ENCODE data around the gene DOCK2. TPM values are rescaled to one million over a fixed set of nuclear protein-coding genes. Genes with fewer than 3 reads are reported as not detected.

The DOCK2 gene
- polyA plus RNA-seq, 2 of the 4 experiments (the other 2 are of a cell fraction), result 2.1 to 4.6 TPM

DNA sequence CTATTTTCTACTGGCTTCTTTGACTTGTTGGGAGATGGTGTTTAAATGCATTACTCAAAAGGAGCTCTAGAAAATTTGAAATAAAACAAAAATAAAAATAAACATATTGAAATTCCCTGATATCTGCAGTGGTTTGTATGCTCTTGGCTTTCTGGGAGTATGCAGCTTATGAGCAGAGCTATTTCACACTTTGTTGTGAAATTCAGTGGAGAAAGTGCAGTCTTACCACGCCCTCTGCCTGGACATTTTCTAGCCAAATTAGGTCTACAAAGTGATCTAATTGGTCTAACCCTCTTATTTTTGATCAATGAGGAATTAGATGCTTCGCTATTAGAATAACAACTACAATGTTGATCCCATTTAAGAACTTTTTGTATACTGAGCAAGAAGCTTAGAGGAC lies 276.4 kb downstream of the DOCK2 start (continued):
- TF ChIP-seq, protein P1, sequence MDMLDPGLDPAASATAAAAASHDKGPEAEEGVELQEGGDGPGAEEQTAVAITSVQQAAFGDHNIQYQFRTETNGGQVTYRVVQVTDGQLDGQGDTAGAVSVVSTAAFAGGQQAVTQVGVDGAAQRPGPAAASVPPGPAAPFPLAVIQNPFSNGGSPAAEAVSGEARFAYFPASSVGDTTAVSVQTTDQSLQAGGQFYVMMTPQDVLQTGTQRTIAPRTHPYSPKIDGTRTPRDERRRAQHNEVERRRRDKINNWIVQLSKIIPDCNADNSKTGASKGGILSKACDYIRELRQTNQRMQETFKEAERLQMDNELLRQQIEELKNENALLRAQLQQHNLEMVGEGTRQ (IDR thresholded peaks at IDR 0.05), result no peak
- no peak for TF ChIP-seq PHF8 (IDR thresholded peaks at IDR 0.05; ENCODE audit: borderline replicate concordance, low read depth)
- no peak for TF ChIP-seq MYC (IDR thresholded peaks at IDR 0.05; ENCODE audit: borderline replicate concordance, low read length)
- no peak for TF ChIP-seq CEBPB (IDR thresholded peaks at IDR 0.05)
- no peak for TF ChIP-seq ZSCAN20 (CRISPR knock-in tag; IDR thresholded peaks at IDR 0.05)
- TF ChIP-seq MAFK (IDR thresholded peaks at IDR 0.05; ENCODE audit: partially characterized antibody), result no peak
- TF ChIP-seq HOXB13 (CRISPR knock-in tag; IDR thresholded peaks at IDR 0.05; ENCODE audit: low read depth), result no peak
- no peak for TF ChIP-seq RFX5 (IDR thresholded peaks at IDR 0.05)
- TF ChIP-seq TFCP2L1 (CRISPR knock-in tag; IDR thresholded peaks at IDR 0.05), result no peak

DNA sequence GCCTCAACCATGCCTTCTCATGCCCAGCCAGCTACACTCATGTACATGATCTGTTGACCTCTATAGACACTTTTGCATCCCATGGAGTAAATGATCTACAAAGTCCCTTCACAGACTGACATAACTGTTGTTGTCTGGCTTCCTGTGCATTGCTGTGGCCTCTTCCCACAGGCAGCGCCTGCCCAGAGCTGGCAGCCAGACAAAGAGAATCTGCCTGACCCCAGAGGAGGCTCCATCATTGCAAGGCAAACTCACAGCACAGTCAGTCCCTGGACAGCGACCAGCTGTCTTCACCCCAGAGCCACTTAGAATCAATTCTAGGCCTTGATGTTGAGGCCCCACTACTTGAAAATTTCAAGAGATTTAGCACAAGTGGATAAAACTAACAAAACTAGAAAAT lies 277.7 kb downstream of the DOCK2 start:
- no peak overlapping the region for H3K4me3 ChIP-seq
- WGBS (ENCODE audit: missing lambda C conversion rate), result 48% methylated on average over 2 of the region's 2 CpGs
- CTCF ChIA-PET, result no interaction called here
- H3K4me1 ChIP-seq, result no peaks in the 10 kb centered on the region
- no peak for DNase-seq (ENCODE audit: low read depth in 1 of 2, low spot score in 1 of 2)
- no peak for FAIRE-seq
- ATAC-seq, result no peak
- H3K4me2 ChIP-seq, result no peak overlapping the region
- TF ChIP-seq CBX2 (IDR thresholded peaks at IDR 0.05; ENCODE audit: borderline replicate concordance, low read depth), result no peak
- TF ChIP-seq, protein P2, sequence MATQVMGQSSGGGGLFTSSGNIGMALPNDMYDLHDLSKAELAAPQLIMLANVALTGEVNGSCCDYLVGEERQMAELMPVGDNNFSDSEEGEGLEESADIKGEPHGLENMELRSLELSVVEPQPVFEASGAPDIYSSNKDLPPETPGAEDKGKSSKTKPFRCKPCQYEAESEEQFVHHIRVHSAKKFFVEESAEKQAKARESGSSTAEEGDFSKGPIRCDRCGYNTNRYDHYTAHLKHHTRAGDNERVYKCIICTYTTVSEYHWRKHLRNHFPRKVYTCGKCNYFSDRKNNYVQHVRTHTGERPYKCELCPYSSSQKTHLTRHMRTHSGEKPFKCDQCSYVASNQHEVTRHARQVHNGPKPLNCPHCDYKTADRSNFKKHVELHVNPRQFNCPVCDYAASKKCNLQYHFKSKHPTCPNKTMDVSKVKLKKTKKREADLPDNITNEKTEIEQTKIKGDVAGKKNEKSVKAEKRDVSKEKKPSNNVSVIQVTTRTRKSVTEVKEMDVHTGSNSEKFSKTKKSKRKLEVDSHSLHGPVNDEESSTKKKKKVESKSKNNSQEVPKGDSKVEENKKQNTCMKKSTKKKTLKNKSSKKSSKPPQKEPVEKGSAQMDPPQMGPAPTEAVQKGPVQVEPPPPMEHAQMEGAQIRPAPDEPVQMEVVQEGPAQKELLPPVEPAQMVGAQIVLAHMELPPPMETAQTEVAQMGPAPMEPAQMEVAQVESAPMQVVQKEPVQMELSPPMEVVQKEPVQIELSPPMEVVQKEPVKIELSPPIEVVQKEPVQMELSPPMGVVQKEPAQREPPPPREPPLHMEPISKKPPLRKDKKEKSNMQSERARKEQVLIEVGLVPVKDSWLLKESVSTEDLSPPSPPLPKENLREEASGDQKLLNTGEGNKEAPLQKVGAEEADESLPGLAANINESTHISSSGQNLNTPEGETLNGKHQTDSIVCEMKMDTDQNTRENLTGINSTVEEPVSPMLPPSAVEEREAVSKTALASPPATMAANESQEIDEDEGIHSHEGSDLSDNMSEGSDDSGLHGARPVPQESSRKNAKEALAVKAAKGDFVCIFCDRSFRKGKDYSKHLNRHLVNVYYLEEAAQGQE (IDR thresholded peaks at IDR 0.05), result peak; percentile 55; the same call in 1 of the 2 replicates
- POLR2A ChIA-PET, result no interaction called here
- no peaks in the 10 kb centered on the region for H3K9me3 ChIP-seq
- no peak overlapping the region for H3K27ac ChIP-seq

DNA sequence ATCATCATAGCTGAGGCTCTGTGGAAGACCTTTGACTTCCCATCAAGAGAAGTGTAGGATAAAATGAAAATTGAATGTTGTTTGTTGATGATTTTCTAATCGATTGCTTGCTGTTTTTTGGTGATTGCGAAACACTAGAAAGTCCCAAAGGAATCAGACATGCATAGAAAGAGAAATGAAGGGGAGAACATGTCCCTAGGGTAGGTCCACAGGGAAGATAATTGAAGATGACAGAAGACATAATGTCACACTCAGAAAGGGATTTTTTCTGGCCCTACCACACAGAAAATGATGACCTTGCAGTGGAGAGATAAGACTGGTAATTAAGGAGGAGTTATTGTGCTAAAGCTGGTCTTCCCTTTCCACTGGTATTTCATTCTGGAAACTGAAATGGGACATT lies 280.4 kb downstream of the DOCK2 start:
- H3K4me1 ChIP-seq, result no peaks in the 10 kb centered on the region
- TF ChIP-seq CBX8 (IDR thresholded peaks at IDR 0.05) (no peak), MAFK (IDR thresholded peaks at IDR 0.05; ENCODE audit: partially characterized antibody) (peak; percentile 16), CEBPB (IDR thresholded peaks at IDR 0.05) (peak; percentile 71 to 74; a peak in 3 of 4 replicates)
- TF ChIP-seq, protein P3, sequence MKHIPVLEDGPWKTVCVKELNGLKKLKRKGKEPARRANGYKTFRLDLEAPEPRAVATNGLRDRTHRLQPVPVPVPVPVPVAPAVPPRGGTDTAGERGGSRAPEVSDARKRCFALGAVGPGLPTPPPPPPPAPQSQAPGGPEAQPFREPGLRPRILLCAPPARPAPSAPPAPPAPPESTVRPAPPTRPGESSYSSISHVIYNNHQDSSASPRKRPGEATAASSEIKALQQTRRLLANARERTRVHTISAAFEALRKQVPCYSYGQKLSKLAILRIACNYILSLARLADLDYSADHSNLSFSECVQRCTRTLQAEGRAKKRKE (CRISPR knock-in tag; IDR thresholded peaks at IDR 0.05; ENCODE audit: low read depth), result no peak
- H3K9me3 ChIP-seq, result no peaks in the 10 kb centered on the region
- CTCF ChIA-PET, result interaction anchor here (0.6 to 0.8 kb wide), 2 partner anchors 12 to 19 kb away, joined by 3 to 4 read pairs; no protein-coding TSS in a partner anchor
- no peak overlapping the region for H3K4me3 ChIP-seq
- DNase-seq (ENCODE audit: low read depth in 1 of 2, low spot score in 1 of 2) (no peak), FAIRE-seq (no peak), ATAC-seq (no peak)
- 64% methylated on average over 2 of the region's 2 CpGs for WGBS (ENCODE audit: missing lambda C conversion rate)
- POLR2A ChIA-PET, result no interaction called here
- H3K4me2 ChIP-seq, result no peak overlapping the region
- H3K27ac ChIP-seq, result no peak overlapping the region

DNA sequence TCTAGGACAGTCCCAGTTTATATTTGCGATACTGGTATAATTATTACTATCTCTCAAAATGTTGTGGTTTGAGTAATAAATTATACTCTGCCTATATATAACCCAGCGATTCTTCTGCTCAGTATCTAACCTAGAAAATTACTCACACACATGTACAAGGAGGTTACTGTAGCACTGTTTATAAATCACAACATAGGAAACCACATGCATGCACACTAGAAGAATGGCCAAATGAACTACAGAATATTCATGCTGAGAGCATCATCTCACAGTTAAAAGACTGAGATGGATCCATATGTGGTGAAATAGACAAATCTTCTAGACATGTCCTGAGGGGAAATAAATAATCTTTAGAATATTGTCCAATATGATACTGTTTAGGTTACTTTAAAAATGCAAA lies 281.2 kb downstream of the DOCK2 start:
- FAIRE-seq (no peak), ATAC-seq (no peak), DNase-seq (ENCODE audit: low read depth in 1 of 2, low spot score in 1 of 2) (no peak)
- 91% methylated on average over 2 of the region's 2 CpGs for WGBS (ENCODE audit: missing lambda C conversion rate)
- POLR2A ChIA-PET, result no interaction called here
- Histone ChIP-seq H3K4me3 (no peak overlapping the region), H3K4me1 (no peaks in the 10 kb centered on the region), H3K9me3 (no peaks in the 10 kb centered on the region), H3K4me2 (no peak overlapping the region), H3K27ac (no peak overlapping the region)
- TF ChIP-seq, protein P4, sequence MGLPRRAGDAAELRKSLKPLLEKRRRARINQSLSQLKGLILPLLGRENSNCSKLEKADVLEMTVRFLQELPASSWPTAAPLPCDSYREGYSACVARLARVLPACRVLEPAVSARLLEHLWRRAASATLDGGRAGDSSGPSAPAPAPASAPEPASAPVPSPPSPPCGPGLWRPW (IDR thresholded peaks at IDR 0.05), result no peak
- no peak for TF ChIP-seq RFX5 (IDR thresholded peaks at IDR 0.05)
- no peak for TF ChIP-seq HDAC2 (IDR thresholded peaks at IDR 0.05)
- TF ChIP-seq, protein P5, sequence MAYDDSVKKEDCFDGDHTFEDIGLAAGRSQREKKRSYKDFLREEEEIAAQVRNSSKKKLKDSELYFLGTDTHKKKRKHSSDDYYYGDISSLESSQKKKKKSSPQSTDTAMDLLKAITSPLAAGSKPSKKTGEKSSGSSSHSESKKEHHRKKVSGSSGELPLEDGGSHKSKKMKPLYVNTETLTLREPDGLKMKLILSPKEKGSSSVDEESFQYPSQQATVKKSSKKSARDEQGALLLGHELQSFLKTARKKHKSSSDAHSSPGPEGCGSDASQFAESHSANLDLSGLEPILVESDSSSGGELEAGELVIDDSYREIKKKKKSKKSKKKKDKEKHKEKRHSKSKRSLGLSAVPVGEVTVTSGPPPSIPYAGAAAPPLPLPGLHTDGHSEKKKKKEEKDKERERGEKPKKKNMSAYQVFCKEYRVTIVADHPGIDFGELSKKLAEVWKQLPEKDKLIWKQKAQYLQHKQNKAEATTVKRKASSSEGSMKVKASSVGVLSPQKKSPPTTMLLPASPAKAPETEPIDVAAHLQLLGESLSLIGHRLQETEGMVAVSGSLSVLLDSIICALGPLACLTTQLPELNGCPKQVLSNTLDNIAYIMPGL (CRISPR knock-in tag; IDR thresholded peaks at IDR 0.05; ENCODE audit: borderline replicate concordance), result no peak
- TF ChIP-seq, protein P6, sequence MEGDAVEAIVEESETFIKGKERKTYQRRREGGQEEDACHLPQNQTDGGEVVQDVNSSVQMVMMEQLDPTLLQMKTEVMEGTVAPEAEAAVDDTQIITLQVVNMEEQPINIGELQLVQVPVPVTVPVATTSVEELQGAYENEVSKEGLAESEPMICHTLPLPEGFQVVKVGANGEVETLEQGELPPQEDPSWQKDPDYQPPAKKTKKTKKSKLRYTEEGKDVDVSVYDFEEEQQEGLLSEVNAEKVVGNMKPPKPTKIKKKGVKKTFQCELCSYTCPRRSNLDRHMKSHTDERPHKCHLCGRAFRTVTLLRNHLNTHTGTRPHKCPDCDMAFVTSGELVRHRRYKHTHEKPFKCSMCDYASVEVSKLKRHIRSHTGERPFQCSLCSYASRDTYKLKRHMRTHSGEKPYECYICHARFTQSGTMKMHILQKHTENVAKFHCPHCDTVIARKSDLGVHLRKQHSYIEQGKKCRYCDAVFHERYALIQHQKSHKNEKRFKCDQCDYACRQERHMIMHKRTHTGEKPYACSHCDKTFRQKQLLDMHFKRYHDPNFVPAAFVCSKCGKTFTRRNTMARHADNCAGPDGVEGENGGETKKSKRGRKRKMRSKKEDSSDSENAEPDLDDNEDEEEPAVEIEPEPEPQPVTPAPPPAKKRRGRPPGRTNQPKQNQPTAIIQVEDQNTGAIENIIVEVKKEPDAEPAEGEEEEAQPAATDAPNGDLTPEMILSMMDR (IDR thresholded peaks at IDR 0.05), result no peak
- CTCF ChIA-PET, result interaction anchor here (0.6 kb wide), 1 partner anchor 11 kb away, joined by 4 read pairs; no protein-coding TSS in a partner anchor

Measured in A549 (cell line).